HepG2 (cell line): ENCODE measurements around the gene ENO1. TPM values are rescaled to one million over a fixed set of nuclear protein-coding genes. Genes with fewer than 3 reads are reported as not detected.

Experiments
- ATAC-seq: fragments of 200-7000 bp; cut with Tn5 transposase; 3 replicates; pipeline ENCODE4 v1.9.1; 2020; ENCODE audit warnings: mild to moderate bottlenecking, moderate library complexity
- BruUV-seq: library from RNA; stranded (reverse); fragments of 400-500 nt; replicated peaks from 2 replicates; lab custom pipeline; 2021; lab: Mats Ljungman, UMichigan
- CTCF ChIA-PET: fragments of 300-600 bp; formaldehyde crosslinking; extraction: SDS; loops from one replicate; lab custom pipeline; 2021; ENCODE audit warnings: low total read pairs, inconsistent platforms, low intra/inter-chr PET ratio; lab: Yijun Ruan, JAX
- POLR2A ChIA-PET: fragments of 350-600 bp; sonication (Branson Sonifier 250); formaldehyde crosslinking; loops from one replicate; lab custom pipeline; 2020; ENCODE audit warnings: antibody characterized with exemption, inconsistent platforms; lab: Yijun Ruan, JAX
- DNase-seq: peaks from one replicate; pipeline ENCODE4 v3.0.0-alpha.2; 2015; ENCODE audit warnings: low spot score
- FAIRE-seq: peaks from 3 replicates; lab custom pipeline; 2011; peaks lifted over from hg19 to GRCh38; lab: Jason Lieb, UNC
- H2AFZ ChIP-seq: one replicate; pipeline ENCODE4 v1.6.1; 2011; ENCODE audit warnings: low read length, inconsistent platforms
- H3K27ac ChIP-seq: fragments of 300-600 bp; 3 replicates; pipeline ENCODE4 v1.8.0; 2011; ENCODE audit warnings: mixed run types, mild to moderate bottlenecking, mixed read lengths, low read length, inconsistent platforms; ENCODE audit not compliant: insufficient read depth; ENCODE audit errors: extremely low read length
- H3K27me3 ChIP-seq, 2 experiments: fragments of 200-600 bp in 1 of 2; 2 replicates in 1 of 2; 3 replicates in 1 of 2; pipeline versions ENCODE4 v1.6.0 to v1.8.0; 2011; ENCODE audit warnings: low read length in 2 of 2, mild to moderate bottlenecking in 2 of 2, moderate library complexity in 2 of 2, inconsistent platforms in 1 of 2; ENCODE audit not compliant: insufficient read depth in 2 of 2, control insufficient read depth in 1 of 2
- H3K36me3 ChIP-seq, 2 experiments: fragments of 200-600 bp in 1 of 2; replicated peaks in 1 of 2; 2 replicates in 1 of 2; 3 replicates in 1 of 2; pipeline versions ENCODE4 v1.5.1 to v1.8.0; 2011; ENCODE audit warnings: low read length in 2 of 2, inconsistent platforms in 1 of 2; ENCODE audit not compliant: insufficient read depth in 2 of 2, control insufficient read depth in 1 of 2
- H3K4me1 ChIP-seq: 2 replicates; pipeline ENCODE4 v1.5.1; 2012; ENCODE audit warnings: low read length, inconsistent platforms; ENCODE audit not compliant: insufficient read depth
- H3K4me2 ChIP-seq: 2 replicates; pipeline ENCODE4 v1.6.0; 2011; ENCODE audit warnings: low read depth, low read length, inconsistent platforms
- H3K4me3 ChIP-seq, 3 experiments: fragments of 200-600 bp in 1 of 3; sonication (generic), shearing (Covaris generic) in 1 of 3; replicated peaks in 1 of 3; 2 replicates each; pipeline ENCODE4 v1.5.1; 2011 to 2016; ENCODE audit warnings: low read length in 3 of 3, inconsistent platforms in 2 of 3, low read depth in 2 of 3, mild to moderate bottlenecking in 2 of 3, control low read depth in 1 of 3, mixed read lengths in 1 of 3; ENCODE audit not compliant: insufficient read depth in 1 of 3
- H3K79me2 ChIP-seq: one replicate; pipeline ENCODE4 v1.6.1; 2011; ENCODE audit warnings: low read length, inconsistent platforms; ENCODE audit not compliant: insufficient read depth
- H3K9ac ChIP-seq: 2 replicates; pipeline ENCODE4 v1.6.0; 2011; ENCODE audit warnings: mild to moderate bottlenecking, low read depth, low read length, inconsistent platforms; ENCODE audit not compliant: insufficient read depth
- H3K9me3 ChIP-seq: 2 replicates; pipeline ENCODE4 v1.5.1; 2012; ENCODE audit warnings: mild to moderate bottlenecking, low read length
- H4K20me1 ChIP-seq: 2 replicates; pipeline ENCODE4 v1.6.0; 2011; ENCODE audit warnings: inconsistent platforms, mild to moderate bottlenecking, low read length, moderate library complexity; ENCODE audit not compliant: insufficient read depth
- AGO1 ChIP-seq: fragments of 200-400 bp; formaldehyde crosslinking; IDR thresholded peaks from 2 replicates; pipeline ENCODE4 v1.6.1; 2017; ENCODE audit warnings: mild to moderate bottlenecking, low read depth, low read length, moderate library complexity; ENCODE audit not compliant: poor library complexity, severe bottlenecking
- CREB1 ChIP-seq, 2 experiments: fragments of 450-650 bp in 1 of 2; IDR thresholded peaks; 2 replicates each; pipeline ENCODE4 v1.6.1; 2016 to 2017; ENCODE audit warnings: control low read depth in 1 of 2, mild to moderate bottlenecking in 1 of 2, missing compliant biosample characterization in 1 of 2, missing genetic modification characterization in 1 of 2
- JUND ChIP-seq: sonication (generic); formaldehyde crosslinking; IDR thresholded peaks from 2 replicates; pipeline ENCODE4 v1.8.0; 2022; ENCODE audit warnings: mild to moderate bottlenecking, missing genetic modification reagents
- KMT2B ChIP-seq: IDR thresholded peaks from 2 replicates; pipeline ENCODE4 v1.6.1; 2016; ENCODE audit warnings: missing genetic modification reagents, missing compliant biosample characterization
- MAFF ChIP-seq: IDR thresholded peaks from 2 replicates; pipeline ENCODE4 v1.6.1; 2011; ENCODE audit warnings: low read depth, low read length, improper control_type of control experiment
- MBD4 ChIP-seq: IDR thresholded peaks from 2 replicates; pipeline ENCODE4 v1.6.1; 2012; ENCODE audit warnings: low read length, inconsistent platforms, borderline replicate concordance
- MED1 ChIP-seq: sonication (generic); formaldehyde crosslinking; IDR thresholded peaks from 2 replicates; pipeline ENCODE4 v1.4.0; 2020; ENCODE audit warnings: missing genetic modification reagents
- NAIF1 ChIP-seq: sonication (generic); formaldehyde crosslinking; IDR thresholded peaks from 2 replicates; pipeline ENCODE4 v1.5.0; 2020; ENCODE audit warnings: mild to moderate bottlenecking, missing genetic modification reagents, borderline replicate concordance
- NFATC3 ChIP-seq: sonication (generic); formaldehyde crosslinking; IDR thresholded peaks from 2 replicates; pipeline ENCODE4 v1.5.1; 2020; ENCODE audit warnings: mild to moderate bottlenecking, missing genetic modification reagents
- POLR2A ChIP-seq, 2 experiments: IDR thresholded peaks; 2 replicates each; pipeline ENCODE4 v1.6.1; 2011; ENCODE audit warnings: low read depth in 2 of 2, low read length in 2 of 2, mild to moderate bottlenecking in 1 of 2, moderate library complexity in 1 of 2; ENCODE audit not compliant: insufficient read depth in 1 of 2
- POLR2G ChIP-seq: fragments of 200-400 bp; formaldehyde crosslinking; IDR thresholded peaks from 2 replicates; pipeline ENCODE4 v1.6.1; 2018; ENCODE audit warnings: mild to moderate bottlenecking, low read depth, low read length, moderate library complexity
- RBM22 ChIP-seq: fragments of 200-400 bp; formaldehyde crosslinking; optimal IDR thresholded peaks from 2 replicates; pipeline ENCODE3; 2017; ENCODE audit warnings: mild to moderate bottlenecking, low read length, moderate library complexity
- SAP130 ChIP-seq: IDR thresholded peaks from 2 replicates; pipeline ENCODE4 v1.6.1; 2016; ENCODE audit warnings: low read depth
- TBX3 ChIP-seq: fragments of 450-650 bp; IDR thresholded peaks from 2 replicates; pipeline ENCODE4 v1.6.1; 2017; ENCODE audit warnings: antibody characterized with exemption, mild to moderate bottlenecking, inconsistent platforms, borderline replicate concordance
- ZFP82 ChIP-seq: sonication (generic); formaldehyde crosslinking; IDR thresholded peaks from 2 replicates; pipeline ENCODE4 v1.5.1; 2020; ENCODE audit warnings: mild to moderate bottlenecking, missing genetic modification reagents, borderline replicate concordance
- ZNF670 ChIP-seq: sonication (generic); formaldehyde crosslinking; IDR thresholded peaks from 2 replicates; pipeline ENCODE4 v1.8.0; 2022; ENCODE audit warnings: mild to moderate bottlenecking, missing genetic modification reagents, borderline replicate concordance
- ZNF816 ChIP-seq: sonication (generic); formaldehyde crosslinking; IDR thresholded peaks from 2 replicates; pipeline ENCODE4 v1.8.0; 2022; ENCODE audit warnings: missing genetic modification reagents, mild to moderate bottlenecking, borderline replicate concordance
- WGBS: methylation state at CpG from one replicate; pipeline ENCODE4 v1.1.6; 2017; ENCODE audit warnings: low lambda C conversion rate; 5-methylcytosine and 5-hydroxymethylcytosine counted together
- in situ Hi-C: cut with HindIII; loops from 2 replicates; pipeline ENCODE4 v1.10.0; 2017; ENCODE audit warnings: low pct_unique_long_range_greater_than_20kb; ENCODE audit not compliant: extremely low pct_ligation_motif_present
- intact Hi-C: fragments of 100-400 bp; cut with micrococcal nuclease; formaldehyde crosslinking; loops from one replicate; pipeline ENCODE4 v1.10.0; 2022; ENCODE audit not compliant: unreplicated experiment
- polyA plus RNA-seq, 8 experiments: library from polyadenylated mRNA; depleted of rRNA in 3 of 8; stranded (reverse) in 7 of 8; unstranded in 1 of 8; fragments of >200 nt; fragmentation: Illumina TruSeq in 4 of 8; extraction: Trizol in 4 of 8; gene quantifications; 2 replicates each; pipeline versions ENCODE4 v1.2.1 to v1.2.3, GENCODE V29; 2011 to 2016; ENCODE audit warnings: low read depth in 4 of 8, missing spikeins in 1 of 8, mixed read lengths in 1 of 8; ENCODE audit not compliant: insufficient read depth in 1 of 8
- total RNA-seq, 5 experiments: library from RNA; depleted of rRNA; stranded (reverse); fragments of >200 nt; fragmentation: Illumina TruSeq; extraction: Trizol; gene quantifications; 2 replicates each; pipeline ENCODE4 v1.2.3, GENCODE V29; 2016; ENCODE audit warnings: low read depth in 1 of 5
- TF ChIP-seq, protein P1 (sequence below): sonication (generic); formaldehyde crosslinking; IDR thresholded peaks from 2 replicates; pipeline ENCODE4 v1.4.0; 2020; ENCODE audit warnings: missing genetic modification reagents
- TF ChIP-seq, protein P2 (sequence below): sonication (generic); formaldehyde crosslinking; IDR thresholded peaks from 2 replicates; pipeline ENCODE4 v1.9.0; 2022; ENCODE audit warnings: missing genetic modification reagents, mild to moderate bottlenecking, borderline replicate concordance

Gene ENO1
- total and polyA plus RNA-seq, 2 of the 13 experiments (the other 11 are each of a cell fraction or from before 2014, with no cell fraction given), result 1,559 to 3,103 TPM

DNA sequence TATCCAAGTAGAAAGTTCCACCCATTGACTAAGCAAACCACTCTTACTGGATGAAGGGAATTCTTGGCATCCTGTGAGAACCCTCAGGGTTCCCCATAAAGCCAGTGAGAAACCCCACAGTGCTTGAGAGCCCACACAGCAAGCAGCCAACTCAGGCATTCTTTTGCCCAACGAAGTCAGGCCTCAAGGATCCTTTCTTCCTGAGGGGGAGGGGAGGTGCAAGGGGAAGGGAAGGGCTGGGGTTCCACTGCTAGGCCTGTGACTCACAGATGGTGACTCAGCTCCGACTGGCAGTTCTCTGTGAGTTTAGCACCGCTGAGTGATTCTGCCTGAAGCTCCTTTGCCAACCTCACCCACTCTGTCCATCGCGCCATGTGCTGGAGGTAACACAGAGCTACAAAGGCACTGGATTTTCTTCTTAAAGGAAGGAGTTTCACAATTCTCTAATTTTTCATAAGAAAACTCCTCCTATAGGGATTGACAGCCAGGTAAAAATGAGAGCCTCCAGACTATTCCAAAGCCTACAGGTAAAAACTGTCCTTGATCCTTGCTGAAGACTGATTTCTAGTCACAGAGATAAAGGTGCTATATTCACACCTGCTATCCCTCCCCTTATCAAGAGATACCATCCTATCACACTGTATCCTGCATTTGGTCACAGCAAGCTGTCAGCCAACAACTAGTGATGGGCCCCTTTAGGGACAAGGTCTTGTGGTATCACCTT is 4.8 kb downstream of the ENO1 start (continued):
- TF ChIP-seq TBX3 (no peak), JUND (CRISPR knock-in tag) (0 out of 2 replicates have a peak, but pooled peaks have one; percentile 58), AGO1 (no peak), KMT2B (CRISPR knock-in tag) (no peak), NAIF1 (no peak), ZFP82 (CRISPR knock-in tag) (no peak), SAP130 (CRISPR knock-in tag) (peak; percentile 53), ZNF816 (no peak), POLR2A (IDR thresholded peaks at IDR 0.05; ENCODE audit: insufficient read depth in 1 of 2, low read depth in 2 of 2, low read length in 2 of 2) (peak; percentile 29 to 43; a peak in 2 of 4 replicates), MAFF (0 out of 2 replicates have a peak, but pooled peaks have one; percentile 21)
- TF ChIP-seq, protein P1, sequence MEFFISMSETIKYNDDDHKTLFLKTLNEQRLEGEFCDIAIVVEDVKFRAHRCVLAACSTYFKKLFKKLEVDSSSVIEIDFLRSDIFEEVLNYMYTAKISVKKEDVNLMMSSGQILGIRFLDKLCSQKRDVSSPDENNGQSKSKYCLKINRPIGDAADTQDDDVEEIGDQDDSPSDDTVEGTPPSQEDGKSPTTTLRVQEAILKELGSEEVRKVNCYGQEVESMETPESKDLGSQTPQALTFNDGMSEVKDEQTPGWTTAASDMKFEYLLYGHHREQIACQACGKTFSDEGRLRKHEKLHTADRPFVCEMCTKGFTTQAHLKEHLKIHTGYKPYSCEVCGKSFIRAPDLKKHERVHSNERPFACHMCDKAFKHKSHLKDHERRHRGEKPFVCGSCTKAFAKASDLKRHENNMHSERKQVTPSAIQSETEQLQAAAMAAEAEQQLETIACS (CRISPR knock-in tag), result no peak

DNA sequence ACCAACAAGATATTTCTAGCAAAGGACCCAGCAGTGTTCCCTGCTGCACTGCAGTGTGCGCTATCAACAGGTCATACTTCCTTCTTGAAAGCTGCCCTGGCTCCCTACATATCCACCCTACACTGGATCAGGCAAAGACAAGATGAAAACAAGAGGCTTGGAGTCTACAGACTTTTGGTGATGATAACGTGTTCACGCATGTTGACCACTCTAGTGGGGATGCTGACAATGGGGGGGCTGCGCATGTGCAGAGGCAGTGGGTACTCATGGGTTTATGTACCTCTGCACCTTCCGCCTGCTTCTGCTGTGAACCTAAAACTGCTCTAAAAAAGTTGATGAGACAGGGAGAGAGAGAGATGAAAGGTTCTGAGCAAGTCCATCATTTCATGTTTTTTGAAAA is 5.5 kb downstream of the ENO1 start:
- Histone ChIP-seq H3K27me3 (peaks cover 0 to 2% of the 10 kb centered on the region in 2 experiments; a peak in 2 of 5 replicates), H3K9ac (peak overlapping the region; percentile 58; the same call in 1 of the 2 replicates), H4K20me1 (peaks cover 93% of the 10 kb centered on the region), H3K27ac (peak overlapping the region; percentile 30), H3K4me3 (peak overlapping the region; percentile 32 to 93 (median 93)), H3K36me3 (peaks cover 37 to 78% of the 10 kb centered on the region in 2 experiments), H2AFZ (no peak overlapping the region), H3K4me1 (peaks cover 72% of the 10 kb centered on the region), H3K79me2 (peaks cover 92% of the 10 kb centered on the region), H3K9me3 (no peaks in the 10 kb centered on the region), H3K4me2 (peak overlapping the region; percentile 74)
- in situ Hi-C loops (no loop called here), intact Hi-C loops (no loop called here)
- no peak for DNase-seq
- WGBS, result 82% methylated on average over 4 of the region's 5 CpGs
- CTCF ChIA-PET, result no interaction called here
- POLR2A ChIA-PET, result interaction anchor here (1.1 to 2.4 kb wide), 3 partner anchors 10 to 27 kb away, joined by 3 to 43 read pairs (median 4); no protein-coding TSS in a partner anchor
- no TSS peak for BruUV-seq
- FAIRE-seq, result no peak
- ATAC-seq, result no peak
- 0 out of 2 replicates have a peak, but pooled peaks have one; percentile 33 for TF ChIP-seq MBD4
- 0 out of 2 replicates have a peak, but pooled peaks have one; percentile 7 for TF ChIP-seq MED1
- TF ChIP-seq NFATC3, result no peak
- TF ChIP-seq, protein P2, sequence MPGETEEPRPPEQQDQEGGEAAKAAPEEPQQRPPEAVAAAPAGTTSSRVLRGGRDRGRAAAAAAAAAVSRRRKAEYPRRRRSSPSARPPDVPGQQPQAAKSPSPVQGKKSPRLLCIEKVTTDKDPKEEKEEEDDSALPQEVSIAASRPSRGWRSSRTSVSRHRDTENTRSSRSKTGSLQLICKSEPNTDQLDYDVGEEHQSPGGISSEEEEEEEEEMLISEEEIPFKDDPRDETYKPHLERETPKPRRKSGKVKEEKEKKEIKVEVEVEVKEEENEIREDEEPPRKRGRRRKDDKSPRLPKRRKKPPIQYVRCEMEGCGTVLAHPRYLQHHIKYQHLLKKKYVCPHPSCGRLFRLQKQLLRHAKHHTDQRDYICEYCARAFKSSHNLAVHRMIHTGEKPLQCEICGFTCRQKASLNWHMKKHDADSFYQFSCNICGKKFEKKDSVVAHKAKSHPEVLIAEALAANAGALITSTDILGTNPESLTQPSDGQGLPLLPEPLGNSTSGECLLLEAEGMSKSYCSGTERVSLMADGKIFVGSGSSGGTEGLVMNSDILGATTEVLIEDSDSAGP, result no peak
- TF ChIP-seq ZNF670 (CRISPR knock-in tag), result 0 out of 2 replicates have a peak, but pooled peaks have one; percentile 39
- TF ChIP-seq POLR2G, result peak; percentile 28
- no peak for TF ChIP-seq CREB1 (IDR thresholded peaks at IDR 0.05)
- TF ChIP-seq CREB1 (CRISPR knock-in tag; IDR thresholded peaks at IDR 0.05), result peak; percentile 52; the same call in 1 of the 2 replicates
- peak; percentile 20 for TF ChIP-seq RBM22
